CD4-positive, alpha-beta T cell (primary cell): Measurements from ENCODE around the gene PKP4. TPM values are rescaled to one million over a fixed set of nuclear protein-coding genes. Genes with fewer than 3 reads are reported as not detected.

Source experiments
- ATAC-seq: fragments of 200-7000 bp; cut with Tn5 transposase; one replicate; pipeline ENCODE4 v1.10.0; 2022; ENCODE audit warnings: mild to moderate bottlenecking; ENCODE audit not compliant: poor library complexity
- CTCF ChIA-PET: fragments of 350-600 bp; sonication (Branson Sonifier 250); formaldehyde crosslinking; loops from one replicate; lab custom pipeline; 2021; ENCODE audit warnings: antibody characterized with exemption, inconsistent platforms; lab: Charles Lee
- POLR2A ChIA-PET: fragments of 350-600 bp; sonication (Branson Sonifier 250); formaldehyde crosslinking; loops from one replicate; lab custom pipeline; 2021; ENCODE audit warnings: antibody characterized with exemption, inconsistent platforms; lab: Charles Lee
- DNase-seq, 14 experiments: peaks; one replicate each; pipeline ENCODE4 v3.0.0-alpha.2; 2013 to 2020; ENCODE audit warnings: mixed read lengths in 2 of 14
- H3K27ac ChIP-seq, 2 donors: one replicate each; pipeline versions ENCODE4 v1.5.1 to v1.7.0; 2013; ENCODE audit warnings: low read length in 2 of 2, low read depth in 1 of 2, mild to moderate bottlenecking in 1 of 2
- H3K27me3 ChIP-seq, 2 experiments: 1 replicate in 1 of 2; 2 replicates in 1 of 2; pipeline versions ENCODE4 v1.6.1 to v1.7.0; 2013; ENCODE audit warnings: low read length in 2 of 2, control low read depth in 1 of 2, mild to moderate bottlenecking in 1 of 2, moderate library complexity in 1 of 2; ENCODE audit not compliant: insufficient read depth in 2 of 2, control insufficient read depth in 1 of 2
- H3K36me3 ChIP-seq: one replicate; pipeline ENCODE4 v1.6.1; 2013; ENCODE audit warnings: low read length, control low read depth; ENCODE audit not compliant: insufficient read depth
- H3K4me1 ChIP-seq: one replicate; pipeline ENCODE4 v1.6.1; 2013; ENCODE audit warnings: low read length, control low read depth; ENCODE audit not compliant: insufficient read depth
- H3K4me3 ChIP-seq: one replicate; pipeline ENCODE4 v1.5.1; 2013; ENCODE audit warnings: mild to moderate bottlenecking, low read length, moderate library complexity
- H3K9me3 ChIP-seq, 2 experiments: 1 replicate in 1 of 2; 2 replicates in 1 of 2; pipeline versions ENCODE4 v1.6.1 to v1.7.0; 2013; ENCODE audit warnings: low read length in 2 of 2, mild to moderate bottlenecking in 2 of 2, control low read depth in 1 of 2, moderate library complexity in 1 of 2; ENCODE audit not compliant: control insufficient read depth in 1 of 2, insufficient read depth in 1 of 2
- H3K27ac Mint-ChIP-seq: one replicate; pipeline ENCODE4 v1.8.0; 2020; ENCODE audit warnings: mixed read lengths
- H3K27me3 Mint-ChIP-seq: one replicate; pipeline ENCODE4 v1.8.0; 2021; ENCODE audit warnings: mixed read lengths
- H3K36me3 Mint-ChIP-seq: one replicate; pipeline ENCODE4 v1.8.0; 2021; ENCODE audit warnings: low read depth, mixed read lengths
- H3K4me1 Mint-ChIP-seq: one replicate; pipeline ENCODE4 v1.8.0; 2021; ENCODE audit warnings: low read depth, mixed read lengths
- H3K4me3 Mint-ChIP-seq: one replicate; pipeline ENCODE4 v1.8.0; 2020; ENCODE audit warnings: mild to moderate bottlenecking, mixed read lengths
- H3K9me3 Mint-ChIP-seq: one replicate; pipeline ENCODE4 v1.8.0; 2020; ENCODE audit warnings: mixed read lengths
- CTCF ChIP-seq: fragments of 200-600 bp; IDR thresholded peaks from one replicate; pipeline ENCODE4 v1.8.0; 2022; ENCODE audit warnings: antibody characterized with exemption, mild to moderate bottlenecking
- intact Hi-C, 2 experiments: fragments of 100-400 bp; cut with DNase I in 1 of 2; cut with micrococcal nuclease in 1 of 2; formaldehyde crosslinking; loops; one replicate each; pipeline versions ENCODE4 v1.15.1 to v1.9.0; 2023 to 2025; cut with DNase I, micrococcal nuclease
- total RNA-seq, 174 experiments: library from RNA in 2 of 174; stranded (reverse) in 2 of 174; gene quantifications; one replicate each; pipeline ENCODE4 v1.2.3 and lab custom pipeline; 2021 to 2026

The PKP4 gene
- total RNA-seq, 2 experiments from 2014 or later, result 10.8 to 14.6 TPM

- H3K36me3 Mint-ChIP-seq, result no peaks in the 10 kb centered on the region
- Histone ChIP-seq H3K9me3 (no peaks in the 10 kb centered on the region), H3K36me3 (no peaks in the 10 kb centered on the region), H3K27ac (no peak overlapping the region), H3K27me3 (no peaks in the 10 kb centered on the region), H3K4me3 (no peak overlapping the region), H3K4me1 (no peaks in the 10 kb centered on the region)
- H3K4me3 Mint-ChIP-seq, result no peak overlapping the region
- ChIA-PET POLR2A (no interaction called here), CTCF (no interaction called here)
- intact Hi-C loops, result no loop called here
- no peaks in the 10 kb centered on the region for H3K27me3 Mint-ChIP-seq
- no peak for TF ChIP-seq CTCF
- ATAC-seq (no peak), DNase-seq (no peak)
- H3K27ac Mint-ChIP-seq, result no peak overlapping the region
- no peaks in the 10 kb centered on the region for H3K9me3 Mint-ChIP-seq
- no peaks in the 10 kb centered on the region for H3K4me1 Mint-ChIP-seq
Observed at GRCh38 chr2:158486150-158486969, 29.6 kb downstream of the PKP4 start.

DNA sequence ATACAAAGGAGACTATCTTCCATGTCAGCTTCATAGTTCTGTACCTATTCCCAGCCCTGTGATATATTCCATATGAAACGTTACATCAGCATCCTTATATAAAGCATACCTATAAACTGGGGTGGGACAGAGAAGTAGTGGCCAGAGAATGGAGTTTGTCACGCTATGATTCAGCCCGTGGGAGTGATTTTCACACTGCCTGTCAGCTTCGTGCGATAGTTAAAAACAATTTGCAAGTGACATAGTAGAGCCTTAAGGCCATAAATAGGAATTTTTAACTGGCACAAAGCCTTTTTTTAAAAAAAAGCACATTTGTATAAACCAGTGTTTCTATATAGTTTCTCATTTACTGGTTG is 30.2 kb downstream of the PKP4 start:
- Histone ChIP-seq H3K4me3 (no peak overlapping the region), H3K9me3 (no peaks in the 10 kb centered on the region), H3K36me3 (no peaks in the 10 kb centered on the region), H3K4me1 (no peaks in the 10 kb centered on the region), H3K27ac (no peak overlapping the region), H3K27me3 (no peaks in the 10 kb centered on the region)
- Mint-ChIP-seq H3K4me3 (no peak overlapping the region), H3K4me1 (no peaks in the 10 kb centered on the region), H3K27ac (no peak overlapping the region), H3K27me3 (no peaks in the 10 kb centered on the region), H3K36me3 (no peaks in the 10 kb centered on the region), H3K9me3 (no peaks in the 10 kb centered on the region)
- DNase-seq (no peak), ATAC-seq (no peak)
- TF ChIP-seq CTCF, result no peak
- CTCF ChIA-PET, result no interaction called here
- POLR2A ChIA-PET, result no interaction called here
- intact Hi-C loops, result no loop called here

GRCh38 chr2:158487419-158487818 is 30.7 kb downstream of the PKP4 start:
- no peaks in the 10 kb centered on the region for H3K27me3 Mint-ChIP-seq
- H3K36me3 Mint-ChIP-seq, result no peaks in the 10 kb centered on the region
- intact Hi-C loops, result no loop called here

More at GRCh38 chr2:158487419-158487818, 30.7 kb downstream of the PKP4 start:
- ChIA-PET CTCF (no interaction called here), POLR2A (no interaction called here)
- Histone ChIP-seq H3K4me1 (no peaks in the 10 kb centered on the region), H3K27me3 (no peaks in the 10 kb centered on the region), H3K27ac (no peak overlapping the region), H3K4me3 (no peak overlapping the region), H3K36me3 (no peaks in the 10 kb centered on the region), H3K9me3 (no peaks in the 10 kb centered on the region)
- DNase-seq (no peak), ATAC-seq (no peak)
- H3K27ac Mint-ChIP-seq, result no peak overlapping the region
- H3K9me3 Mint-ChIP-seq, result no peaks in the 10 kb centered on the region
- no peaks in the 10 kb centered on the region for H3K4me1 Mint-ChIP-seq
- TF ChIP-seq CTCF, result no peak
- H3K4me3 Mint-ChIP-seq, result no peak overlapping the region
